GM10847 (cell line): Measurements from ENCODE around the gene SERPINH1.
A peak's percentile ranks its signal among the peaks of the same experiment; 100 is the strongest.

Source experiments
- POLR2A ChIP-seq: IDR thresholded peaks from 2 replicates; pipeline ENCODE4 v1.6.1; 2011; ENCODE audit not compliant: insufficient read length; ENCODE audit errors: extremely low read depth

SERPINH1 gene

GRCh38 chr11:75526192-75526541, 35.9 kb upstream of the SERPINH1 start:
- TF ChIP-seq POLR2A, result no peak

- TF ChIP-seq POLR2A, result no peak
Measured at GRCh38 chr11:75527130-75527529, 34.9 kb upstream of the SERPINH1 start.

GRCh38 chr11:75527938-75528735, 33.9 kb upstream of the SERPINH1 start:
- TF ChIP-seq POLR2A, result no peak

GRCh38 chr11:75530577-75530976, 31.5 kb upstream of the SERPINH1 start:
- TF ChIP-seq POLR2A, result no peak

GRCh38 chr11:75531325-75531724, 30.7 kb upstream of the SERPINH1 start:
- TF ChIP-seq POLR2A, result no peak

- TF ChIP-seq POLR2A, result no peak
Measured at GRCh38 chr11:75532200-75533048, 29.6 kb upstream of the SERPINH1 start.

GRCh38 chr11:75533896-75534258, 28.2 kb upstream of the SERPINH1 start:
- no peak for TF ChIP-seq POLR2A

GRCh38 chr11:75534259-75535069, 27.6 kb upstream of the SERPINH1 start:
- TF ChIP-seq POLR2A, result no peak

GRCh38 chr11:75535071-75535470, 27.0 kb upstream of the SERPINH1 start:
- no peak for TF ChIP-seq POLR2A

- TF ChIP-seq POLR2A, result peak; percentile 37
Measured at GRCh38 chr11:75536786-75537641, 25.0 kb upstream of the SERPINH1 start.

- no peak for TF ChIP-seq POLR2A
Measured at GRCh38 chr11:75537740-75538139, 24.3 kb upstream of the SERPINH1 start.

GRCh38 chr11:75538150-75538942, 23.7 kb upstream of the SERPINH1 start:
- no peak for TF ChIP-seq POLR2A

- TF ChIP-seq POLR2A, result no peak
Measured at GRCh38 chr11:75539459-75540334, 22.4 kb upstream of the SERPINH1 start.
